Effector CD4-positive, alpha-beta T cell (primary cell): ENCODE measurements around the gene FAM186B.

ENCODE experiments used
- DNase-seq: peaks from one replicate; pipeline ENCODE4 v3.0.0-alpha.2; 2020

FAM186B gene

GRCh38 chr12:49609059-49609874 lies 3.8 kb upstream of the FAM186B start:
- no peak for DNase-seq

- DNase-seq, result no peak
Observed at GRCh38 chr12:49604856-49605255, 583 bp downstream of the FAM186B start.

DNA sequence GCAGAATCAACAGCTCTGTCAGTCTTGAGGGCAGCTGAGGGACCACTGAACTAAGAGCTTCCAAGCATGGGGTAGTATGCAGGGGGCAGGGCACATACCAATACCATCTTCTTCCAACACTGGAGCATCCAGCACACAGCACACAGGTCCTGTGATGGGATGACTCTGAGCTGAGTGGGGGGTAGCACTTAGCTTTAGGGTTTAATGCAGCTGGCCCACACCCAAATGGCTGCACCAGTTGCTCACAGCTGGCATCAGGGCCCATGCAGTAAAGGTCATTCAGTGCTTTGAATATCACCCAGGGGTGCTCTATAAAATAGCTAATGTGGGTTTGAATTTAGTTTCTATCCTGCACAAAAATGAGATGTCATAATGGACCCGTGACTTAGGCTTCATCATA lies 1.7 kb downstream of the FAM186B start:
- no peak for DNase-seq

- DNase-seq, result no peak
Observed at GRCh38 chr12:49599961-49600360, 5.5 kb downstream of the FAM186B start.

GRCh38 chr12:49598527-49598926 lies 6.9 kb downstream of the FAM186B start:
- no peak for DNase-seq

DNA sequence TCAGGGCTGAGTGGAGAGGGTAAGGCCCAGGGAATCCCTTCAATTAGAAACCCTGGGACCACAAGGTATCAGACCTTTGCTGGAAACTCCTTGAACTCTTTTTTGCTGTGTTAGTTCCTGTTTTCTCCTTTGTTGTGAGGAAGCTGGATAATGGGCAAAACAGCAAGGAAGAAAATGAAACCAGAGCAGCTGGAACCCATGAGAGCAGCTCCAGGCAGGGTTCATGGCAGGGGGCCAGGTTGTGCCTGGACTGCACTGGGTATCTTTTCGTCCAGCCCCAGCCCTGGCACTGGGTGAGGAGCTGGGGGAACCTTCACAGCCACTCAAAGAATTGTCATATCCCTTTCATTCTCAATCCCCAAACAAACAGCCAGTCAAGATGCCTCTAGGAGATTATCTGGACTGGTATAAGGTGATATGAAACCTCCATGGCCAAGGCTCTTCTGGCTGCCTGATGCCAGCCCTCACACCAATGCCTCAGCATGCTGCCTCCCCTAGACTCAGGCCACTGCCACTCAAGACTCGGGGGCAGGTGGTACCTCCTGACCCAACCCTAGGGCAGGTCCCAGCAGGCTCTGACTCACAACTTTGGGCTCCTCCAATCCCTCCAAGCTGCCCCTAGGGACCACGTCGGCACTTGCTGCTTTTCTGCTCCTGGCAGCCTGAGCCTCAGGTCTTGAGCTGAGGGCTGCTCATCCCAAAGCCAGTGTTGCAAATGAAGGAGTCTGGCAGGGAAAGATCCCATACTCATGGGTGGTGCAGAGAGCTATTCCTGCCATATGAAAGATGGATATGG lies 16.5 kb downstream of the FAM186B start:
- DNase-seq, result no peak

DNA sequence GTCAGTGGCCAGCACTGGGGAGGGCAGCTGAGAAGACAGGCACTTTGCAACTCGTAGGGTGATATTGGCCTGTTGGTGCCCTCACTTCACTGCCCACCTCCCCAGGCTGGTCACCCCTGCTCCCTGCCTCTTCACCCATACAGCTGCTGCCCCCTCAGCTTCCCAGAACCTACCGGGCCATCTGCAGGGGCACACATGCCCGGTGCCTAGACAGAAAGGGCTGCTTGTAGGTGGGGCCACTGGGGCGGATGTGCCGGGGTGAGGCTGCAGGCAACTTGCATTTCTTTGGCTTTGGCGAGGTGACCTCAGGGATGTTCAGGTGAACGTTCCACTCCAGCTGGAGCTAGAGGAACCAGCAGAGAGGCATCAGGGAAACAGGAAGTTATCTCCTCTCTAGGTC lies 17.2 kb downstream of the FAM186B start:
- no peak for DNase-seq

DNA sequence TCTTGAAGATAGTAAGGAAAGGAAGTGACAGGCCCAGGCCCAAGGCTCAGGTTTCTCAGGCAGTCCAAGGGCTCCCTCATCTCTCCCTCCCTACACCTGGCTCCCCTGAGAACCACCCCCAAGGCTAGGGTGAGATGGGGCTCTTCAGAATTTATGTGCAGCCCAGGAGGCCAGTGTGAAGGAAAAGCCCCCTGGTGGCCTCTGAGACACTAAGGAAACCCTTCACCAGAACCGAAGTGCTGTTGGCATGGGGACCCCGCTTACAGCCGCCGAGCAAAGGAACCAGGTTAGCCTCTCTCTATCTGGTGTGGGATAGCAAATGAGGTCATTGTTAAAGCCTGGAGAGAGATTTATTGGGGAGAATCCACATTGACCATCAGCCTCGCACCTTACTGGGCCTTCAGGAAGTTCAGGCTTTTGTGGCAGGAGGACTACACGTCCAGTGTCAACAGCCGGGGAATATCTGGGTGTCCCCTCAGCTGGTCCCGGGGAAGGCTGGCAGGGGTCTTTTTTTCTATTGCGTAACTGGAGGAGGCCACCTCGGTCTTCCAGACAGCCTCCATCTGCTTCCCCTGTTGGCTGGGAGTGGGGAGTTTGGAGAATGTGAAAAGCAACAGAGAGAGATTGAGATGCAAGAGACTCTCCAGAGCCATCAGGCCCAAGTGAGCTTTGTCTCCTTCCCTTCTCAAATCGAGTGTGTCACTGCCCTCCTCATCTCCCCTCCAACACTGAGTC lies 18.1 kb downstream of the FAM186B start:
- DNase-seq, result no peak

DNA sequence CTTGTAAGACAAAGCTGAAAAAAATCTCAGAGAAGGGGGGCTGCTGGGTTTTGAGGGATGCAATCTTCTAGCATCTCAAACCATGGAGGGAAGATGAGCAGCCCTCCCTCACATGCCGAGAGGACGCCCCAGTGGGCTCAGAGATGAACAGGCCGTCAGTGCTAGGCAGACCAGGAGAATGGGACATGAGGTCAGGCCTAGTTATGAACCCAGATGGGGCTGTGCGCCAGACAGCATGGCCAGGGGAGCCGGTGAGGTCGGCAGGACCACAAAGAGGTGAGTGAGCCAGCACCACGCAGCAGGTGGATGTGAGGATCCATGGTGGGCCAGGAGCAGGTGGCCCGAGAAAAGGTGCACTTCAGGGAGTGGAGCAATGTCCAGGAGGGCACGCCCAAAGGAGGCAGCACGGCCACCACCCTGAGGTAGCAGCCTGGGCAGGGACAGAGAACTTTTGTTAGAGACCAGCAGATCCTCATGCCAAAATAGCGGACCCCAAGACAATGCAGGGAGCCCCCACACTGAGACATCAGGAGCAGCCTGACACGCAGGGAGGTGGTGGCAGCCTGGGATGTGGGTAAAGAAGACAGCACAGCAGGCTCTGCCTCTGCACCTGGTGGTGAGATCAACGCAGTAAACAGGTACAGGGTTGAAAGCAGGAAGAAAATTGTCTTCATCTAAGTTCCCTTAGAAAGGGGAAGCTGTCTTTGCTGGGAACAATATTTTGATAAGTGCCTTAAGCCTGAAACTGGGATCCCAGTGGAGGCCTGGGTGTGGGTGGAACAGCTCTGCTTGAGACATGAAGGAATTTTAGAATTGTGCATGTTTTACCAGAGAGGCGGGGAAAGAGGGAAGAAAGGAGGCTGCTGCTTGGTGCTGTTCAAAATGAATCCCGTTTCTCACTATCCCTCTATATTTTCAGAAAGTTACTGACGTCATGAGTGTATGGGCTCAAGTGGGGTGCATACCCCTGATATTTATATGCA lies 19.7 kb downstream of the FAM186B start:
- DNase-seq, result no peak

- DNase-seq, result no peak
Observed at GRCh38 chr12:49584591-49584990, 20.8 kb downstream of the FAM186B start.

- DNase-seq, result no peak
Observed at GRCh38 chr12:49583366-49584094, 21.9 kb downstream of the FAM186B start.

DNA sequence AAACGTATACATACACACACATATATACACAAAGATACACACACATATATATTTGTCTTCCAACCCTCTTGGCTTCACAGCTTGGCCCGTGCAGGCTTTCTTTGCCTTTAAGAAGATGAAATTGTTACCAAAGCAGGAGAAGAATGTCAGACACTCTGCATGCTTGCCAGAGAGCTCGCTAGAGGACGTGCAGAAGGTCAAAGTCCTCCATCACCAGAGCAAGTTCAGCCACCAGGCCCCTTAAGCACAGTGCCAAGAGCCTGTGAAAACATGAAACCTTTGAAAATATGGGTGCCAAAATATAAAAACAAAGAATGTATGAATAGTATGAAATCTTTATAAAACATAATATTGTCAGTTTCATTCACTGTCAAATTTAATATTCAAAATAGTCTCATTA lies 22.6 kb downstream of the FAM186B start:
- DNase-seq, result no peak

- DNase-seq, result no peak
Observed at GRCh38 chr12:49582201-49582600, 23.2 kb downstream of the FAM186B start.

DNA sequence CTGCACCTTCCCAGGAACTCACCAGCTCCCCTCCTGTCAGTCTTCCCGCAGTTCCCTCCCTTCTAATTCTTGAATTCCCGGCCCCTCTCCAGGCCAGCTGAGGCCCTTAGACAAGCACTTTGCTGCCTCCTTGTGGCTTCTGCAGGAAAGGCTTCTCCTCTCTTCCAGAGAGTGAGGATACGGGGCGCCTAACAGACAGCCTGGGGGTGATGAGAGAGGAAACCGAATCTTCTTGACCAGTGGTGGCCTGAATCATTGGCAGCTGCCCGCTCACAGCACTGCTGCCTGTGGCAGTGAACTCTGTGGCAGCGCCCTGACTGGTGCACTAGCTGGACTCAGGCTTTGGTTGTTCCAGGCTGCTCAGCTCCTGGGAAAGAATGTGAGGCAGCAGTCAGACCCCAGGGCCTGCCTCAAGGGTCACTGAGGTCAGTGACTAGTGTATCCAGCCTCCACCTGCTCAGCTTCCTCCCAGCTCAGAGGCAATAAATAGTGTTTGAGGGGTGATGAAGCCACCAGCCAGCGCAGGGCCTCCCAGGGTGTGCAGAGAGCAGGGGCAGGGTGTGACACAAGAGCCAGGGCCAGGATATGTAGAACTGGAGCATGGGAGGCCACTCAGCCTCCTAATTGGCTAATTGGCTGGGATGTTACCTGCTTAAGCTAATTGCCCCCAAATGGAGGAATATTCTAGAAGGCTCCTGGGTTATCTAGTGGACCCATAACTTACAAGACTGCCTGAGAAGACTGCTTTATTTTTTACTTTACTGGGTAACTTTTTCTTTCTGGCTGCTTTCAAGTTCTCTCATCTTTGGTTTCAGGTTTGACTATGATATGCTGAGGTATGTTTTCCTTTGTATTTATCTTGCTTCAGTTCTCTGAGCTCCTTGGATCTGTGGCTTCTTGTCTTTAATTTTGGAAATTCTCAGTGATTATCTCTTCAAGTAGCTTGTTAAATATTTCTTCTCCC lies 24.6 kb downstream of the FAM186B start:
- DNase-seq, result peak; percentile 34

DNA sequence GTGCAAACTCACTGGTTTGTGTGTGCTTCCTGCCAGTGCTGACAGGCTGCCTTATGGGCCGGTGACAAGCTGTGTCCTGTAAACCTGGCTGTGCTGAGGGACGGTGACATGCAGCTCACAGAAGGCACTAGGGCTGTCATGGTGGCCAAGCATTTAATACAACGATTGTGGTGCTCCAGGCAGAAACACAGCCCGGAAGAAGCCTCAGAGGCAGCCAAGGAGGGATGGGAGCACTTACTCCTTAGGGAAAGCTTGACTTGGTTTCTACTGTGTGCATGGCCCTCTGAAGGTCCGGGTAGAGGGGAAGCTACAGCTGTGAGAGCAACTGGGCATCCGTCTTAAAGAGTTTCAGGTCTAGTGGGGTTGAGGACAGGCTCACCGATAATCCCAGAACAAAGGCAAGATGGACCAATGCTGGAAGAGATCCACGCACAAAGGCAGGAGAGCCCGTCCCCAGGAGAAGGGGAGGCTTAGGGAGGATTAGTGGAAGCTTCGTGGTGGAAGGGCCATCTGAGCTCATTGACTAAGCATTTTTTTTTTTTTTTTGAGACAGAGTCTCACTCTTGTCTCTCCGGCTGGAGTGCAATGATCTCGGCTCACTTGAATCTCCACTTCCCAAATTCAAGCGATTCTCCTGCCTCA lies 26.8 kb downstream of the FAM186B start:
- DNase-seq, result no peak

- no peak for DNase-seq
Observed at GRCh38 chr12:49577589-49578315, 27.7 kb downstream of the FAM186B start.

DNA sequence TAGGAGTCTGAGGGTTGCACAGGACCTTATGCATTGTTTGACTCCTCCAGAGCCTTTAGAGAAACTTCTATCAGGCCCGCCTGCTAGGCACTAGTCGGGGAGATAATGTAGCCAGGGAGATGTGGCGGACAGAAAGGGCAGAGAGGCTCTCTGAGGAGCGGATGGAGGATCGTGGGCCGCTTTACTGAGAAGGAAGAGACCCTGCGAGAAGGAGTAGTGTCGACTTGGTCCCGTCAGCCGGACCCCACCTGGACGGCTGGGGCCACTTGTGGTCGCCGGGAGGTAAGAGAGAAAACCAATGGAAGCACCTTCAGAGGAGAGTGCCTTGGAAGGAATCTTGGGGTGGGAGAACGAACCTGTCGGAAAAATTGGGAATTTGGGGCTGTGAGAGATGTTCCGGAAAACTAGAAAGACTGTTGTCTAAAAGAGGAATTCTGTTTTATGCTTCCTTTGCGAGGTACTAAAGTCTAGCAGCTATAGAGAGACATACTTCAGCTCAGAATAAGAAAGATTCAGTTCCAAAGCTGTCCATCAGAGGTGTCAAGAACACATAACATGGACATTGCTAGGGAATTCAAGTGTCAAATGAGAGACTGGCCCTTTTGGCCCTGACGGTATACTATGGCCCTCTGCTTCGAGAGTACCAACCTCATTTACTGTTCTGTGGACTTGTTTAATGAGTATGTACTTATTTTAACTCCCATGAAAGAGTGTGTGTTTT lies 36.8 kb downstream of the FAM186B start:
- DNase-seq, result no peak
